VCaP (cell line): ENCODE results near the gene PHTF2.
"Not testable (repeated sequence)": the region's sequence is repeated elsewhere in the genome, so short reads cannot be mapped to it uniquely, and the experiment has no call there.

Source experiments
- H3K27ac ChIP-seq: fragments of 450-650 bp; 2 replicates; pipeline ENCODE4 v1.5.1; 2017
- TF ChIP-seq, protein P1 (sequence below): fragments of 450-650 bp; conservative IDR thresholded peaks from 2 replicates; pipeline ENCODE4 v1.5.1; 2017; ENCODE audit warnings: mild to moderate bottlenecking, moderate library complexity

Gene PHTF2

DNA sequence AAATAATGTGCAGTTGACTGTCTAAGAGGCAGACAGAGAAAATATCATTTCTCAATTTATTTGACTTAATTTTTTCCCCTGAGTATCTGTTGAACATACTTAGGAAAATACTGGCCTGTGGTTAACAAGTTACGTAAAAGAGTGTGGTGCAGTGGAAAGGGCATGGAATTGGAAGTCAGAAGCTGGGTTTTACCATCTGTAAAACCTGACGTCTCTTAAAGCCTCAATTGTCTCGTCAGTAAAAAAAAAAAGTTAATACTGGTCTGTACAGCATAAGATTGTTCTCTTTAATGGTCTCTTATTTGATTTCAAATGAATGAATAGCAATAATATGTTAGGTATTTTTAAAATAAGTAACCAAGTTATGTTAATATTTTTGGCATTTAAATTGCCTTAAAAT lies 67.8 kb downstream of the PHTF2 start:
- TF ChIP-seq, protein P1, sequence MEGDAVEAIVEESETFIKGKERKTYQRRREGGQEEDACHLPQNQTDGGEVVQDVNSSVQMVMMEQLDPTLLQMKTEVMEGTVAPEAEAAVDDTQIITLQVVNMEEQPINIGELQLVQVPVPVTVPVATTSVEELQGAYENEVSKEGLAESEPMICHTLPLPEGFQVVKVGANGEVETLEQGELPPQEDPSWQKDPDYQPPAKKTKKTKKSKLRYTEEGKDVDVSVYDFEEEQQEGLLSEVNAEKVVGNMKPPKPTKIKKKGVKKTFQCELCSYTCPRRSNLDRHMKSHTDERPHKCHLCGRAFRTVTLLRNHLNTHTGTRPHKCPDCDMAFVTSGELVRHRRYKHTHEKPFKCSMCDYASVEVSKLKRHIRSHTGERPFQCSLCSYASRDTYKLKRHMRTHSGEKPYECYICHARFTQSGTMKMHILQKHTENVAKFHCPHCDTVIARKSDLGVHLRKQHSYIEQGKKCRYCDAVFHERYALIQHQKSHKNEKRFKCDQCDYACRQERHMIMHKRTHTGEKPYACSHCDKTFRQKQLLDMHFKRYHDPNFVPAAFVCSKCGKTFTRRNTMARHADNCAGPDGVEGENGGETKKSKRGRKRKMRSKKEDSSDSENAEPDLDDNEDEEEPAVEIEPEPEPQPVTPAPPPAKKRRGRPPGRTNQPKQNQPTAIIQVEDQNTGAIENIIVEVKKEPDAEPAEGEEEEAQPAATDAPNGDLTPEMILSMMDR: no peak
- no peak overlapping the region for H3K27ac ChIP-seq

DNA sequence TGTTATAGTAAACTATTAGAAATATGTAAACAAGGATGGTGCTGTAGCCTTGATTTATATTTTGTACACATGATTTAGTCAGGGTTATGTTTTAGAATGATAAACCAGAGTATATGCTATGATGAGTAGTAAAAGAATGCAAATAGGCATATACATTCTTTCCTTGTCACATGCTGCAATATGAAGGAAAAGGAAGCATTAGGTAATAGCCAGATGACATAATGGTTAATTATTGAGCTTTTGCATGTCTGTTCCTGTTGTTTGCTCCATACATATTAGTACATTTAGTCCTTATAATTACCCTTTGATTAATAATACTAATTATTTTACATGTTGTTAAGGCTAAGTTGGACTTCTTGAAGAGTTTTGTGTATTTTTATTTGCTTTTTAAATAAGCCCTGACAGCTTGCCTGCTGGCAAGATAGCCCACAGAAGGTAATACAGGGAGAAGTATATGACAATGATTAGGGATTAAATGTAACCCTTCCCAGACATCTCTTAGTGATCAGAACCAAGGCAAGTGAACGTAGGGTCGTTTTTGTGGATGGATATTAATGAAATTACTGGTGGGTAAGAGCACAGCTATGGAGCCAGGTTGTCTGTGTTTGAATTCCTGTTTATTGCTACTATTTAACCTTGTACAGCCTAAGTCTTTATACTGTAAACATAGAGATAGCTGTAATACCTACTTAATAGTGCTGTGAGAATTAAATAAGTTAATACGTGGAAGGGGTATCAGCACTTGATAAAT lies 68.4 kb downstream of the PHTF2 start:
- TF ChIP-seq, protein P1: no peak
- H3K27ac ChIP-seq: no peak overlapping the region

DNA sequence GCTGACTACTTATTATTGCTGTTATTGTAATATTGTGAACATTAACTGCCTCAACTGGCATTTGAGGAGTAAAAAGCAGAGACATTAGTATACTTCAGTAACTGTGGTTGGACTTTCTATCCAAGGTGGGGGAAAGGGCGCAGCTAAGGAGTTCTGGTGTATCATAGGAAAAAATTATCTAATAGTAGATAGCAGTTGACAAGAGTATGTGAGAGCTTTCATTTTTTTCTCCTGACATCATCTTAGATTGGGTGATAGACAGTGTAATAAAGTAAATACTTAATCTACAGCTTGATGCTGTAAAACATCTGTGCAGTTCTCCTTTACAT lies 68.9 kb downstream of the PHTF2 start:
- TF ChIP-seq, protein P1: no peak
- H3K27ac ChIP-seq: no peak overlapping the region

DNA sequence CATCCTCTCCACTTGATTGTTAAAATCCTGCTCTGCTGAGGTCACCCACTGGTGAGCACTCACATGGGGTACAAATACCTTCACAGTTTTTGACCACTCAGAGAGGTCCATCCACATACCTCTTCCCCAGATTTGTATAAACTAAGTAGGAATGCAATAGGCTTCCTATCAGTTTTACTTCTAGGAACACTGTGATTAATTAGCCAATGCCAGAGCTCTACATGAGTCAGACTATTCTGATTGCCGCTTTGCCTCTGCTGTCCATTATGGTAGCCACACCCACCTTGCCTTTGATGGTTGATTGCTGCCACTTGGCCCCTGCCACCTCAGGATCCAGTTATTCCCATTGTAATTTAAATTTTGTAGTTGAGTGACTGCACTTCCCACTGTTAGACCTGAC lies 73.7 kb downstream of the PHTF2 start:
- H3K27ac ChIP-seq: not testable (repeated sequence)

DNA sequence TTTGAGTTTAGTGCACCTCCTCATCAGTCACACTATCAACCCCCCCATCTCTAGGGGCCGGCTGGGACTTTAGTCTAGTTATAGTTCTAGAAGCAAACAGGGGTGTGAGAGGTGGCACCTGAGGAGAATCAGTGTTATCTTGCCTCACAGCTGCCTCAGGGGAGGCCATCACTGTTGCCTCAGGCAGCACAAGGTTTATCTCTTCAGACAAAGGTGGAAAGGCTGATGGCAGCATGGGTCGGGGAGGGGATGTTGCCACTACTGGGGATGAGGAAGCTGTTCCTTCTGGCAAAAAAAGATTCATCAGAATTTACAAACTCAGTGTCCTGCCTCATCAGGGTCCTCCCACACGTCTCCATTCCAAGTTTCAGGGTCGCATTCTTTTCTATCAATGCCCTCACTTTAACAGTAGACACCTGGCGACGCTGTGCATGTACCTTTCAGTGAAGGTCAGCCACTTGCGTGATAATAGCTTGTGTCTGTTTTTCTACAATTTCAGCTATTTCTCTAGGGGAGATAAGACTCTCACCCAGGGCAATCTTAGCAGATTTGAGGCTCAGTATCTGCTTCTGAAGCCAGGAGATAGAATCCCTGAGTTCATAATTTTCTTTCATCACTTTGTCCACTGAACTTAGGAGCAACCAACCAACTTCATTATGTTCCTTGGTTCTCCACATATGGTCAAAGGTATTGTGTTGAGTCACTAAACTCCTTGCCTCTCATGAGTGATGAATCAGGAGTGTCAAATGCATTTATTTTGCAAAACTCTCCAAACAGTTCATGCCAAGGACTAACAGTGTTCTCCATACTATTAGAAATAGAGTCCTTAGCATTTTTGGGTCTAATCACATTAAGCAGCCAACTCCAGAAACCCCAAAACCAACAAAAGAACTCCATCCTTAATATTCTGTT lies 75.1 kb downstream of the PHTF2 start:
- not testable (repeated sequence) for H3K27ac ChIP-seq

DNA sequence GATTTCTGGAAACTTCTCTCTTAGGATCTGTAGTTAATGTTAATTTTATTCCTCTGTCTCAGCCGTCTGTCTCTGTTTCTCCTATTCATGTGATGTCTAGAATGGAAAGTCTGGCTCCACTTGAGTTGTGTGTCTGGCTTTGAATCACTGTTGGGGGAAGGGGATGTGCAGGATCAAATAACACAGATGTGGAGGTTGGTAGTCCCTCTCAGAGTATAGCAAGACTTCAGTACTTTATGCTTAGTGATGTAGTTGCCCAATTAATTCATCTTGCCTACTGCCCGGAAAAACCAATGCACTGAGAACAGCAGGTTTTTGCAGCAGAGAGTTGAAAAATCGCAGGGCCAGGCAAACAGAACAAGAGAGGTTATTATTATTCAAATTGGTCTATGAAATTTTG lies 79.2 kb downstream of the PHTF2 start:
- TF ChIP-seq, protein P1: no peak
- no peak overlapping the region for H3K27ac ChIP-seq

DNA sequence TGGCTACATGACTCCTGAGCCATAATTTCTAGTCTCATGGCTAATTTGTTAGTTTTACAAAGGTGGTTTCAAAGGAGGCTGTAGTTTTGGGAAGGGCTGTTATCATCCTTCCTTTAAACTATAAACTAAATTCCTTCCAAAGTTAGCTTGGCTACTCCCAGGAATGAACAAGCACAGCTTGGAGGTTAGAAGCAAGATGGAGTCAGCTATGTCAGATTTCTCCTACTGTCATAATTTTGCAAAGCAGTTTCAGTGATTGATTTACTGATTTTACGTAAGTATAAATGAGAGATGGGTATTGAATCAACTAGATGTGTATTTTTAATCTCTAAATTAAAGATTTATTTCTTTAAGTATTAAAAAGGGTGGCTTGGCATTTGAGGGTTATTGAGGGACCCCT lies 79.9 kb downstream of the PHTF2 start:
- TF ChIP-seq, protein P1: no peak
- no peak overlapping the region for H3K27ac ChIP-seq

DNA sequence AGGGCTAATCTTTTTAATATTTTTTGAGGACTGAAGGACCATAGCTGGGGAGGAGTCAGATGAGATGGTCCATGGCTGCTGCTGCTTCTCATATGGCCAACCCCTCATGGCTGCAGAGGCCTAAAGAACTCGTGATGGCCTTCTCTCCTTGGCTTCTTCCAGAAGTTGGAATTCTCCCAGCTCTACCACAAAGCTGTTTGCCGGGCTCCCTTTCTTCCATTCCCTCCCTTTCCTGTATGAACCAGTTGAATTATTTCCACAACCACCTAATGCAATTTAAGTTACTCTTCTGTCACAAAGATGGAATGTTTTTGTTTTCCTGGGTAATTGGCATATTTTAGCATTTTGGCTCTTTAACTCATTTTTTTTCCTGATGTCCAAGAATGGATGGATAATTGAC lies 80.7 kb downstream of the PHTF2 start:
- no peak overlapping the region for H3K27ac ChIP-seq
- TF ChIP-seq, protein P1: no peak
